GM12878 (cell line): ENCODE measurements around the gene OAF. TPM values are rescaled to one million over a fixed set of nuclear protein-coding genes. Genes with fewer than 3 reads are reported as not detected.

Experiments used
- ATAC-seq: fragments of 200-7000 bp; cut with Tn5 transposase; 3 replicates; pipeline ENCODE4 v1.9.1; 2020; ENCODE audit warnings: mild to moderate bottlenecking, moderate library complexity
- BruUV-seq: library from RNA; stranded (reverse); fragments of 400-500 nt; replicated peaks from 2 replicates; lab custom pipeline; 2021; lab: Mats Ljungman, UMichigan
- CTCF ChIA-PET: fragments of 300-600 bp; sonication (Branson Sonifier 250); formaldehyde crosslinking; extraction: SDS; loops from one replicate; lab custom pipeline; 2021; ENCODE audit warnings: inconsistent platforms; lab: Yijun Ruan, JAX
- POLR2A ChIA-PET: fragments of 350-600 bp; formaldehyde crosslinking; extraction: SDS; loops from one replicate; lab custom pipeline; 2021; ENCODE audit warnings: inconsistent platforms; lab: Charles Lee
- RAD21 ChIA-PET: fragments of 300-600 bp; sonication (Branson Sonifier 250); formaldehyde crosslinking; loops from one replicate; lab custom pipeline; 2023; ENCODE audit warnings: antibody characterized with exemption; ENCODE audit not compliant: unreplicated experiment; lab: Charles Lee
- SMC1A ChIA-PET: fragments of 300-600 bp; sonication (Branson Sonifier 250); formaldehyde crosslinking; loops from one replicate; lab custom pipeline; 2023; ENCODE audit not compliant: unreplicated experiment, uncharacterized antibody; lab: Charles Lee
- DNase-seq: peaks from one replicate; pipeline ENCODE4 v3.0.0-alpha.2; 2011; ENCODE audit warnings: low read depth, low spot score
- FAIRE-seq: peaks from 3 replicates; lab custom pipeline; 2011; peaks lifted over from hg19 to GRCh38; lab: Jason Lieb, UNC
- H2AFZ ChIP-seq: 2 replicates; pipeline ENCODE4 v1.6.0; 2011; ENCODE audit warnings: low read depth, low read length, control low read depth; ENCODE audit not compliant: control insufficient read depth
- H3K27ac ChIP-seq: 2 replicates; pipeline ENCODE4 v1.5.1; 2011; ENCODE audit warnings: control low read depth; ENCODE audit not compliant: control insufficient read depth, insufficient read depth
- H3K27me3 ChIP-seq, 2 experiments: replicated peaks in 1 of 2; 2 replicates each; pipeline versions ENCODE4 v1.6.0 to v1.6.1; 2011; ENCODE audit warnings: low read length in 1 of 2; ENCODE audit not compliant: control insufficient read depth in 2 of 2, insufficient read depth in 2 of 2
- H3K36me3 ChIP-seq, 2 experiments: 2 replicates each; pipeline ENCODE4 v1.5.1; 2011; ENCODE audit warnings: low read length in 1 of 2; ENCODE audit not compliant: control insufficient read depth in 2 of 2, insufficient read depth in 2 of 2
- H3K4me1 ChIP-seq: 2 replicates; pipeline ENCODE4 v1.6.1; 2011; ENCODE audit warnings: mild to moderate bottlenecking, low read length, moderate library complexity, mixed read lengths; ENCODE audit not compliant: control insufficient read depth, insufficient read depth
- H3K4me2 ChIP-seq: 2 replicates; pipeline ENCODE4 v1.6.0; 2011; ENCODE audit warnings: control low read depth; ENCODE audit not compliant: control insufficient read depth, insufficient read depth
- H3K4me3 ChIP-seq: fragments of 200-600 bp; sonication (generic); 2 replicates; pipeline ENCODE4 v1.5.1; 2016
- H3K79me2 ChIP-seq: 2 replicates; pipeline ENCODE4 v1.6.0; 2011; ENCODE audit warnings: low read length; ENCODE audit not compliant: control insufficient read depth, insufficient read depth
- H3K9ac ChIP-seq: 2 replicates; pipeline ENCODE4 v1.8.0; 2011; ENCODE audit warnings: low read length, control low read depth, mixed read lengths; ENCODE audit not compliant: control insufficient read depth, insufficient read depth
- H3K9me3 ChIP-seq: replicated peaks from 3 replicates; pipeline ENCODE4 v1.5.1; 2011; ENCODE audit warnings: mild to moderate bottlenecking, low read length; ENCODE audit not compliant: control insufficient read depth, insufficient read depth
- H4K20me1 ChIP-seq: 2 replicates; pipeline ENCODE4 v1.6.0; 2011; ENCODE audit not compliant: control insufficient read depth, insufficient read depth
- BACH1 ChIP-seq: fragments of 450-650 bp; IDR thresholded peaks from 2 replicates; pipeline ENCODE4 v1.6.1; 2017; ENCODE audit warnings: mild to moderate bottlenecking, borderline replicate concordance
- RCOR1 ChIP-seq: conservative IDR thresholded peaks from 2 replicates; pipeline ENCODE4 v1.6.1; 2012; ENCODE audit warnings: low read depth, low read length, improper control_type of control experiment
- SMARCA5 ChIP-seq: fragments of 450-650 bp; IDR thresholded peaks from 2 replicates; pipeline ENCODE4 v1.6.1; 2017; ENCODE audit warnings: mild to moderate bottlenecking
- TBL1XR1 ChIP-seq: IDR thresholded peaks from 2 replicates; pipeline ENCODE4 v1.6.1; 2012; ENCODE audit warnings: low read depth, low read length, improper control_type of control experiment
- WGBS: methylation state at CpG from one replicate; pipeline ENCODE4 v1.1.6; 2016; ENCODE audit warnings: low lambda C conversion rate; ENCODE audit not compliant: insufficient replicate concordance, insufficient coverage; ENCODE audit errors: missing lambda C conversion rate; 5-methylcytosine and 5-hydroxymethylcytosine counted together
- in situ Hi-C: fragments of 300-500 bp; cut with MboI; formaldehyde crosslinking; loops from 9 replicates; pipeline ENCODE4 v1.14.3; 2018; ENCODE audit warnings: mixed read lengths
- intact Hi-C: fragments of 100-400 bp; cut with micrococcal nuclease; formaldehyde crosslinking; loops from one replicate; pipeline ENCODE4 v1.14.2; 2022; ENCODE audit not compliant: unreplicated experiment
- polyA plus RNA-seq, 11 experiments: library from polyadenylated mRNA; depleted of rRNA in 4 of 11; unstranded in 6 of 11; stranded (reverse) in 5 of 11; fragments of >200 nt; fragmentation: Nextera tagmentation in 4 of 11; fragmentation: Illumina TruSeq in 1 of 11; extraction: Ambion mirVana in 4 of 11; extraction: Trizol in 1 of 11; gene quantifications; 1 replicate in 1 of 11; 2 replicates in 10 of 11; pipeline versions ENCODE4 v1.2.1 to v1.2.3, GENCODE V29; 2011 to 2016; ENCODE audit warnings: inconsistent platforms in 2 of 11, missing spikeins in 2 of 11, low read depth in 1 of 11
- total RNA-seq, 4 experiments: library from RNA; depleted of rRNA in 3 of 4; stranded (reverse); fragments of >200 nt in 3 of 4; fragmentation: Illumina TruSeq in 1 of 4; extraction: Trizol in 1 of 4; gene quantifications; 2 replicates each; pipeline versions ENCODE4 v1.2.1 to v1.2.3, GENCODE V29; 2013 to 2021

Gene OAF
- total and polyA plus RNA-seq, 10 of the 15 experiments (the other 5 are each of a cell fraction or from before 2014, with no cell fraction given) = 0.10 to 4.7 (median 1.1) TPM

DNA sequence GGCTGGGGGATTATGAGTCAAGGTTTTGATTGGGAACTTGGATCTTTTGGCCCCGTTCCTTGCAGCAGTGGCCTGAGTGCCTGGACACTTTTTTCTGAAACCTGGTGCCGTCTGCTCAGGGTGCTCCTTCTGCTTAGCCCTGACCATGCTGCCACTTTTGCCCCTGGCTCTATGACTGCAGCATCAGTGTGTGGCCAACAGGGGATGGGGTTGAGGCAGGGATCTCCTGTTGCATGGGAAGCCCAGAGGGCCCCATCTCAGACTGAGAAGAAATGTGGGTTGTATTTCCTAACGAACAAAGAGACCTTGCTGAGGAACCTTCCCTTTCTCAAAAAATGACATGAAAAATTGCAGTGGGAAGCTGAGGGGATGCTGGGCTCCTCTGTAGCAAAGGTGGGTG, 47.8 kb downstream of the OAF start:
- TF ChIP-seq TBL1XR1 = no peak
- TF ChIP-seq RCOR1 = no peak
- TF ChIP-seq BACH1 = no peak
- in situ Hi-C loops (no loop called here), intact Hi-C loops (no loop called here)
- Histone ChIP-seq H3K9me3 (no peaks in the 10 kb centered on the region), H3K4me2 (no peak overlapping the region), H3K79me2 (no peaks in the 10 kb centered on the region), H2AFZ (no peak overlapping the region), H3K4me1 (peaks cover 9% of the 10 kb centered on the region), H3K27me3 (peaks cover 0 to 7% of the 10 kb centered on the region in 2 experiments; a peak in 3 of 4 replicates), H3K4me3 (no peak overlapping the region), H3K36me3 (no peaks in the 10 kb centered on the region), H3K27ac (no peak overlapping the region), H3K9ac (no peak overlapping the region), H4K20me1 (no peaks in the 10 kb centered on the region)
- BruUV-seq = no TSS peak
- ATAC-seq (no peak), DNase-seq (no peak), FAIRE-seq (no peak)
- ChIA-PET SMC1A (interaction anchor here (0.9 to 2.9 kb wide), 6 partner anchors 9 to 44 kb away, joined by 3 to 13 read pairs (median 7); no protein-coding TSS in a partner anchor), RAD21 (interaction anchor here (0.9 to 1.4 kb wide), 2 partner anchors 10 to 23 kb away, joined by 4 to 5 read pairs; no protein-coding TSS in a partner anchor), POLR2A (no interaction called here), CTCF (interaction anchor here (1.7 to 21.3 kb wide), 2 partner anchors 15 to 43 kb away, joined by 4 to 296 read pairs; no protein-coding TSS in a partner anchor)
- 33% methylated on average over 3 of the region's 3 CpGs for WGBS

DNA sequence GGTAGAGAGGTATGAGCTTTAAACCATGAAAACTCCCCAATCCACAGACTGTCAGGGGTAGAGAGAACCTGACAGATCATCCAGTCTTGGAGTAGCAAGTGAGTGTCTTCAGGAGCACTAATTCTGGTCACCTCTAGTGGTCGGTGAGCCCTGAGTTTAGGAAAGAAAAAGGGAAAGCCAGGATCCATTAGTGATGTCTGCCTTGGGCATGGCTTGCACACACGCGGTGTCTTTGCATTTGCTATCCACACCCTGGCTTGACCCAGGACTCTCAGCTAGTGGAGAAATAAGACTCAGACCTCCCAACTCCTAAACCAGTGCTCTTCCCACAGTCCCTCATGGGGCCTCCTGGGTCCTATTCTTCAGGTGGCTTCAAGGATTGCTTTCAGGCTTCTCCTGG, 48.4 kb downstream of the OAF start:
- ChIA-PET POLR2A (no interaction called here), RAD21 (no interaction called here), SMC1A (interaction anchor here (1.2 to 2.9 kb wide), 3 partner anchors 9 to 42 kb away, joined by 3 to 10 read pairs (median 6); no protein-coding TSS in a partner anchor), CTCF (interaction anchor here (1.0 to 21.3 kb wide), 5 partner anchors 9 to 42 kb away, joined by 3 to 296 read pairs (median 5); no protein-coding TSS in a partner anchor)
- Histone ChIP-seq H3K4me1 (peaks cover 9% of the 10 kb centered on the region), H3K4me3 (no peak overlapping the region), H3K27ac (no peak overlapping the region), H3K36me3 (no peaks in the 10 kb centered on the region), H3K9me3 (no peaks in the 10 kb centered on the region), H3K79me2 (no peaks in the 10 kb centered on the region), H3K27me3 (peaks cover 0 to 7% of the 10 kb centered on the region in 2 experiments; a peak in 3 of 4 replicates), H2AFZ (no peak overlapping the region), H3K9ac (no peak overlapping the region), H4K20me1 (no peaks in the 10 kb centered on the region), H3K4me2 (no peak overlapping the region)
- intact Hi-C loops = no loop called here
- FAIRE-seq (no peak), ATAC-seq (no peak), DNase-seq (no peak)
- no peak for TF ChIP-seq SMARCA5
- in situ Hi-C loops = no loop called here
- 73% methylated on average over 3 of the region's 3 CpGs for WGBS
- BruUV-seq = no TSS peak
